Mesenchymal stem cell (in vitro differentiated cells and primary cell): ENCODE results near the gene ZNF416.

Experiments
- DNase-seq: peaks from one replicate; pipeline ENCODE4 v3.0.0-alpha.2; 2013
- H2AFZ ChIP-seq: one replicate; pipeline ENCODE4 v1.6.1; 2013; ENCODE audit warnings: low read depth, mild to moderate bottlenecking, control low read depth, inconsistent platforms, low read length, moderate library complexity
- H2AK5ac ChIP-seq: 2 replicates; pipeline ENCODE4 v1.6.1; 2013; ENCODE audit warnings: low read length, moderate library complexity, mild to moderate bottlenecking, inconsistent platforms; ENCODE audit not compliant: severe bottlenecking
- H2BK120ac ChIP-seq: one replicate; pipeline ENCODE4 v1.6.1; 2013; ENCODE audit warnings: low read depth, mild to moderate bottlenecking, inconsistent platforms, low read length, moderate library complexity
- H2BK12ac ChIP-seq, 2 experiments: one replicate each; pipeline ENCODE4 v1.6.1; 2013; ENCODE audit warnings: inconsistent platforms in 2 of 2, low read length in 2 of 2, mild to moderate bottlenecking in 2 of 2, moderate library complexity in 2 of 2, control low read depth in 1 of 2
- H2BK15ac ChIP-seq: one replicate; pipeline ENCODE4 v1.6.1; 2013; ENCODE audit warnings: mild to moderate bottlenecking, low read depth, inconsistent platforms; ENCODE audit not compliant: poor library complexity, severe bottlenecking
- H2BK5ac ChIP-seq: 2 replicates; pipeline ENCODE4 v1.6.1; 2013; ENCODE audit warnings: low read depth, mild to moderate bottlenecking, low read length, control low read depth, inconsistent platforms; ENCODE audit not compliant: poor library complexity, severe bottlenecking
- H3K14ac ChIP-seq, 2 experiments: one replicate each; pipeline ENCODE4 v1.6.1; 2013; ENCODE audit warnings: inconsistent platforms in 2 of 2, low read length in 2 of 2, control low read depth in 1 of 2, mild to moderate bottlenecking in 1 of 2, moderate library complexity in 1 of 2
- H3K18ac ChIP-seq, 2 experiments: one replicate each; pipeline ENCODE4 v1.6.1; 2013; ENCODE audit warnings: inconsistent platforms in 2 of 2, low read length in 2 of 2, control low read depth in 1 of 2, low read depth in 1 of 2, mild to moderate bottlenecking in 1 of 2
- H3K23ac ChIP-seq, 2 experiments: one replicate each; pipeline ENCODE4 v1.6.1; 2013; ENCODE audit warnings: inconsistent platforms in 2 of 2, low read length in 2 of 2, mild to moderate bottlenecking in 2 of 2, moderate library complexity in 2 of 2, control low read depth in 1 of 2
- H3K27ac ChIP-seq: 2 replicates; pipeline ENCODE4 v1.5.1; 2013; ENCODE audit warnings: mild to moderate bottlenecking, moderate library complexity, low read length, control low read depth, inconsistent platforms; ENCODE audit not compliant: poor library complexity, severe bottlenecking
- H3K27me3 ChIP-seq, 2 experiments: 2 replicates each; pipeline versions ENCODE4 v1.6.1 to v1.7.0; 2013; ENCODE audit warnings: low read length in 2 of 2, mild to moderate bottlenecking in 2 of 2, moderate library complexity in 2 of 2, control low read depth in 1 of 2, inconsistent platforms in 1 of 2; ENCODE audit not compliant: control insufficient read depth in 1 of 2, insufficient read depth in 1 of 2
- H3K36me3 ChIP-seq, 2 experiments: 2 replicates each; pipeline versions ENCODE4 v1.6.1 to v1.7.0; 2013; ENCODE audit warnings: low read length in 2 of 2, control low read depth in 1 of 2, inconsistent platforms in 1 of 2, low read depth in 1 of 2, mild to moderate bottlenecking in 1 of 2; ENCODE audit not compliant: insufficient read depth in 2 of 2, control insufficient read depth in 1 of 2
- H3K4ac ChIP-seq, 2 experiments: one replicate each; pipeline ENCODE4 v1.6.1; 2013; ENCODE audit warnings: inconsistent platforms in 2 of 2, low read length in 2 of 2, mild to moderate bottlenecking in 2 of 2, moderate library complexity in 2 of 2, control low read depth in 1 of 2, low read depth in 1 of 2
- H3K4me1 ChIP-seq: 2 replicates; pipeline ENCODE4 v1.6.1; 2013; ENCODE audit warnings: low read depth, low read length, control low read depth; ENCODE audit not compliant: control insufficient read depth, insufficient read depth
- H3K4me2 ChIP-seq: 2 replicates; pipeline ENCODE4 v1.6.1; 2013; ENCODE audit warnings: low read length, mild to moderate bottlenecking, inconsistent platforms; ENCODE audit not compliant: poor library complexity, severe bottlenecking
- H3K4me3 ChIP-seq, 2 experiments: 2 replicates each; pipeline versions ENCODE4 v1.5.1 to v1.7.0; 2013; ENCODE audit warnings: low read length in 2 of 2, mild to moderate bottlenecking in 2 of 2, control low read depth in 1 of 2, low read depth in 1 of 2; ENCODE audit not compliant: insufficient read depth in 1 of 2
- H3K79me1 ChIP-seq: replicated peaks from 2 replicates; pipeline ENCODE4 v1.6.1; 2013; ENCODE audit warnings: mild to moderate bottlenecking, control low read depth, low read length, inconsistent platforms; ENCODE audit not compliant: poor library complexity, severe bottlenecking
- H3K9ac ChIP-seq: 2 replicates; pipeline ENCODE4 v1.7.0; 2013; ENCODE audit warnings: mild to moderate bottlenecking, low read length, moderate library complexity
- H3K9me3 ChIP-seq: 2 replicates; pipeline ENCODE4 v1.7.0; 2013; ENCODE audit warnings: mild to moderate bottlenecking, low read length; ENCODE audit not compliant: control insufficient read depth
- H4K8ac ChIP-seq: one replicate; pipeline ENCODE4 v1.6.1; 2013; ENCODE audit warnings: inconsistent platforms, mild to moderate bottlenecking, low read length, moderate library complexity
- H4K91ac ChIP-seq: one replicate; pipeline ENCODE4 v1.6.1; 2013; ENCODE audit warnings: mild to moderate bottlenecking, low read length, inconsistent platforms
- WGBS: methylation state at CpG from one replicate; pipeline ENCODE4 v1.1.7; 2013; ENCODE audit warnings: mixed read lengths; 5-methylcytosine and 5-hydroxymethylcytosine counted together

ZNF416 gene

GRCh38 chr19:57563547-57563946 is 15.2 kb downstream of the ZNF416 start:
- Histone ChIP-seq H3K4me3 (no peak overlapping the region), H3K27ac (no peak overlapping the region), H3K79me1 (peaks cover 4% of the 10 kb centered on the region), H3K9me3 (peaks cover 74% of the 10 kb centered on the region), H2AFZ (no peak overlapping the region), H3K4me1 (no peaks in the 10 kb centered on the region), H3K14ac (no peak overlapping the region), H4K91ac (no peak overlapping the region), H3K18ac (no peak overlapping the region), H3K27me3 (no peaks in the 10 kb centered on the region), H3K36me3 (peaks cover 0 to 2% of the 10 kb centered on the region in 2 experiments), H3K4ac (no peak overlapping the region), H3K4me2 (no peak overlapping the region), H2BK12ac (no peak overlapping the region), H2BK5ac (no peak overlapping the region), H3K9ac (no peak overlapping the region), H2AK5ac (no peak overlapping the region), H4K8ac (no peak overlapping the region), H2BK120ac (no peak overlapping the region), H2BK15ac (no peak overlapping the region), H3K23ac (no peak overlapping the region)
- 40% methylated on average over 1 of the region's 1 CpG for WGBS
- DNase-seq = no peak

DNA sequence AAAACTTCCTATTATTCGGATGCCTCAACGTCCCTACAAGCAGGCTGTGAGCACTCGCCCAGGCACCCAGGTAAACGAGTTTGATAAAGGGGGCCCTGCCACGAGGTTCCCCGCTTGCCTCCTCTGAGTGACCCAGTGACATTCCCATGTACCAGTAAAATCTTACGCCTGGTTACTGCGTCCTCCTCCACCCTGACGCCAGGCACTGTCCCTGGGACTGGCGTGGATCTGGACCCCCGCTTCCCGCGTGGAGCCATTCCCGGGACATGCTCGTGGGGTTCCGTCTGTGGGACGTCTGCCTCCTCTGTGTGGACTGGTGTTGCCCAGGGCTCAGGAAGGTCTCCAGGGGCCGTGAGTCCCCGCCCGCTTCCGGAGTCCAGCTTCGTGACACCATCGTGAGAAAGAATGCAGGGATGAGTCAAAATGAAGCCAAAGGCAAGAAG is 18.6 kb downstream of the ZNF416 start:
- no peak overlapping the region for H2BK120ac ChIP-seq
- peaks cover 46% of the 10 kb centered on the region for H3K9me3 ChIP-seq
- H3K9ac ChIP-seq = peak overlapping the region; percentile 91
- H3K36me3 ChIP-seq = peaks cover 16 to 17% of the 10 kb centered on the region in 2 experiments
- peaks cover 25% of the 10 kb centered on the region for H3K79me1 ChIP-seq
- no peak overlapping the region for H3K23ac ChIP-seq
- peaks cover 4% of the 10 kb centered on the region for H3K4me1 ChIP-seq
- peak overlapping the region in 1 of 2 experiments; percentile 97 for H3K4me3 ChIP-seq
- no peak overlapping the region for H3K4me2 ChIP-seq
- peak overlapping the region in 1 of 2 experiments; percentile 17 for H3K4ac ChIP-seq
- no peak overlapping the region for H2AFZ ChIP-seq
- no peak overlapping the region for H2AK5ac ChIP-seq
- H2BK12ac ChIP-seq = no peak overlapping the region
- DNase-seq = no peak
- no peak overlapping the region for H2BK5ac ChIP-seq
- no peak overlapping the region for H3K18ac ChIP-seq
- WGBS = 85% methylated on average over 23 of the region's 23 CpGs
- no peak overlapping the region for H4K91ac ChIP-seq
- H2BK15ac ChIP-seq = no peak overlapping the region
- no peaks in the 10 kb centered on the region for H3K27me3 ChIP-seq
- H4K8ac ChIP-seq = peak overlapping the region; percentile 70
- no peak overlapping the region for H3K14ac ChIP-seq
- no peak overlapping the region for H3K27ac ChIP-seq

DNA sequence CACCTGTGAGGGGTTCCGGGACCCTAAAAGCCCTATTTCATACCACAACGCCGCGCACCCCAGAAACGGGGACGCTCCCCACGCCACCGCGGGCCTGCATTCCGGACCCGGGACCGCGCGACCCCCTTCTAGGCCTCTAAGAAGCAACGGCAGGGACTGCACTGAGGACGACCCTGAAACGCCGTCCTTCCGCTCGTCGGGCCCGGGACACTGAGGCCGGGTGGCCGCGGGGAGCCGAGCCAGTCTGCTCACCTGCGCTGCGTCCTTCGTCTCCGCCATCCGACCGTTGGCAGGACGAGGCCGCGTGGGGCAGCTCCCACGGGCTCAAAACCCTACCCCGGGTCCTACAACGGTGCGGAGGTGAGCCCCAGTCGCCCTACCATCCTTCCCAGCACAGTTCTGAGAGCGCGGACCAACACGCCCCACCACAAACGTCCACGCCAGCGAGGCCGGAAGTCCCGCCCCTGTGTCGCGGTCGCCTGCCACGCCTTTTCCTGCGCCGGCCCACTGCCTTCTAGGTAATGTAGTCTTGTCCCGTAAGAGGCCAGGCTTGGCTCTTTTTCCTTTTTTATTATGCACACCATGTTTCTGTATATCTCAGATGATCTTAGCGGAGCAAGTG is 19.2 kb downstream of the ZNF416 start, which contains the start of gene ZNF550:
TSS of gene ZNF550 (minus strand) at position 460 of the 622 bp plus-strand sequence. CDS start at position 279, 181 bp downstream.
- no peak within 1 kb of the TSS for H2BK5ac ChIP-seq
- H2BK120ac ChIP-seq = no peak within 1 kb of the TSS
- H4K8ac ChIP-seq = peak within 1 kb of the TSS; percentile 70
- H3K14ac ChIP-seq = peak within 1 kb of the TSS in 1 of 2 experiments; percentile 76
- H3K27me3 ChIP-seq = no peaks in the 10 kb centered on the region
- no peak within 1 kb of the TSS for H2BK12ac ChIP-seq
- DNase-seq = peak; percentile 86
- peak within 1 kb of the TSS; percentile 19 for H3K27ac ChIP-seq
- H3K4ac ChIP-seq = peak within 1 kb of the TSS; percentile 17 to 37
- H3K4me3 ChIP-seq = peak within 1 kb of the TSS; percentile 90 to 97
- H3K18ac ChIP-seq = peak within 1 kb of the TSS; percentile 14 to 83
- peak within 1 kb of the TSS; percentile 46 for H3K4me2 ChIP-seq
- H3K23ac ChIP-seq = peak within 1 kb of the TSS in 1 of 2 experiments; percentile 57
- peak within 1 kb of the TSS; percentile 85 for H2AFZ ChIP-seq
- H3K79me1 ChIP-seq = peaks cover 28% of the 10 kb centered on the region
- no peak within 1 kb of the TSS for H2BK15ac ChIP-seq
- H4K91ac ChIP-seq = no peak within 1 kb of the TSS
- no peak within 1 kb of the TSS for H2AK5ac ChIP-seq
- peaks cover 19 to 22% of the 10 kb centered on the region in 2 experiments for H3K36me3 ChIP-seq
- H3K9ac ChIP-seq = peak within 1 kb of the TSS; percentile 91
- peaks cover 4% of the 10 kb centered on the region for H3K4me1 ChIP-seq
- peaks cover 46% of the 10 kb centered on the region for H3K9me3 ChIP-seq
- WGBS = 1% methylated on average over 52 of the region's 56 CpGs

DNA sequence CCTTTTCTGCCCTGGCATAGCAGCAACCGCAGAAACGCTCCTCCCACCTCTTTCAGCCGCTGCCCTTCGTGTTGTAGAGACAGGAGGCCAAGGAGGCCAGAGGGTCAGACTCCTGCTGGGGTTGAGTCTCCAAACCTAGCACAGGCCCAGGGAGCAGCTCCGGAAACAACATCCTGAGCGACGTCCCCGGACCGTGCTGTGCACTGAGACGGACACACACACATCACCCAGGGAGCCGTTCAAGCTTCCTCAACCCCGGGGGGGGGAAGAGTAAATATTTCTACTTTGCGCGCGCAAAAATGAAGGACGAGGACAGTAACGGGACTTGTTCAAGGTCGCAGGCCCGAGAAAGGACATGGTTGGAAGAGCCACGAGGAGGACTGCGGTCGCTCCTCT is 19.7 kb downstream of the ZNF416 start:
- Histone ChIP-seq H3K4me1 (peaks cover 4% of the 10 kb centered on the region), H3K18ac (peak overlapping the region; percentile 14 to 83), H2BK15ac (no peak overlapping the region), H2BK5ac (no peak overlapping the region), H2BK12ac (no peak overlapping the region), H3K23ac (no peak overlapping the region), H3K27me3 (no peaks in the 10 kb centered on the region), H3K4ac (peak overlapping the region in 1 of 2 experiments; percentile 37), H3K4me2 (peak overlapping the region; percentile 46), H3K27ac (peak overlapping the region; percentile 19), H2AFZ (peak overlapping the region; percentile 85), H3K9ac (peak overlapping the region; percentile 91), H3K79me1 (peaks cover 33% of the 10 kb centered on the region), H3K14ac (peak overlapping the region in 1 of 2 experiments; percentile 76), H4K8ac (peak overlapping the region; percentile 12), H2BK120ac (no peak overlapping the region), H3K4me3 (peak overlapping the region; percentile 90 to 97), H4K91ac (no peak overlapping the region), H2AK5ac (no peak overlapping the region), H3K36me3 (peaks cover 25 to 27% of the 10 kb centered on the region in 2 experiments), H3K9me3 (peaks cover 46% of the 10 kb centered on the region)
- peak; percentile 21 for DNase-seq
- WGBS = 5% methylated on average over 16 of the region's 22 CpGs
